ENCODE results near the gene CHST5. TPM values are rescaled to one million over a fixed set of nuclear protein-coding genes. Genes with fewer than 3 reads are reported as not detected.

CHST5 gene
- total and polyA plus RNA-seq, 2 donors (not counting 3 experiments of a cell fraction or from before 2014, with no cell fraction given) = 0.23 to 0.29 TPM

DNA sequence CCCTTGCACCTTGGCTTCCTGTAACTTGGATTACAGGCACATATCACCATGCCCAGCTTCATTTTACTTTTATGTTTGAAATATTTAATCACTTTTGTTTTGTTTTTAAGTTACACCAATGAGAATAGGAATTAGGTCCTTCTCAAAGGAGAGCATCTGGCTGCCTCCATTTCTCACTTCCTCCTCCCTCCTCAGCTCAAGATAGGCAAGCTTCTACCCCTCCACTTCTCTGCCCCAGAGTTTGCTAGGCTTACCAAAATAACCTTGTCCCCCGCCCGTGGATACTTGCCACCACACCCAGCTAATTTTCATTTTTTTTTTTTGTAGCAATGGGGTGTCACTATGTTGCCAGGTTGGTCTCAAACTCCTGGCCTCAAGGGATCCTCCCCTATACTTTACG lies 48.2 kb upstream of the CHST5 start:
- BruUV-seq (replicated peaks) = no TSS peak
- Histone ChIP-seq H3K27ac (ENCODE audit: insufficient read depth, low read depth, low read length) (no peak overlapping the region), H3K4me2 (ENCODE audit: insufficient read depth, low read length) (no peak overlapping the region), H3K36me3 (ENCODE audit: control insufficient read depth in 2 of 2, extremely low read depth in 1 of 2, insufficient read depth in 2 of 2, low read length in 2 of 2) (peaks cover 0 to 4% of the 10 kb centered on the region in 2 experiments), H2AFZ (ENCODE audit: low read depth, low read length) (no peak overlapping the region), H3K9me3 (replicated peaks; ENCODE audit: control insufficient read depth, insufficient read depth, low read length) (no peaks in the 10 kb centered on the region), H3K79me2 (ENCODE audit: control insufficient read depth, insufficient read depth, low read length) (no peaks in the 10 kb centered on the region), H3K9ac (replicated peaks; ENCODE audit: extremely low read depth, insufficient read depth, low read length) (no peak overlapping the region), H3K27me3 (ENCODE audit: control insufficient read depth in 2 of 2, insufficient read depth in 2 of 2, low read length in 2 of 2) (no peaks in the 10 kb centered on the region), H3K4me3 (replicated peaks in 1 of 3; ENCODE audit: insufficient read depth in 1 of 3, low read depth in 1 of 3, low read length in 3 of 3) (no peak overlapping the region), H4K20me1 (replicated peaks; ENCODE audit: control insufficient read depth, extremely low read depth, insufficient read depth, low read length) (no peaks in the 10 kb centered on the region), H3K9me1 (replicated peaks; ENCODE audit: control insufficient read depth, extremely low read depth, insufficient read depth, low read length) (no peaks in the 10 kb centered on the region), H3K4me1 (ENCODE audit: control insufficient read depth, extremely low read depth, insufficient read depth, low read length) (no peaks in the 10 kb centered on the region)
- ChIA-PET POLR2A (no interaction called here), CTCF (no interaction called here)
- TF ChIP-seq EZH2 (IDR thresholded peaks at IDR 0.05; ENCODE audit: borderline replicate concordance, low read depth, low read length, severe bottlenecking) (no peak), POLR2A (IDR thresholded peaks at IDR 0.05; ENCODE audit: low read depth, low read length) (no peak), MAX (IDR thresholded peaks at IDR 0.05; ENCODE audit: insufficient read depth, insufficient read length) (no peak), FOS (IDR thresholded peaks at IDR 0.05; ENCODE audit: borderline replicate concordance, insufficient read depth, low read length) (no peak), MYC (IDR thresholded peaks at IDR 0.05; ENCODE audit: low read depth, low read length) (no peak), GATA2 (IDR thresholded peaks at IDR 0.05; ENCODE audit: insufficient read depth, insufficient read length, low read depth, low read length) (no peak), JUN (IDR thresholded peaks at IDR 0.05; ENCODE audit: borderline replicate concordance, insufficient read depth, insufficient read length, low read depth) (no peak), POLR2AphosphoS5 (IDR thresholded peaks at IDR 0.05; ENCODE audit: insufficient read depth, low read depth, low read length) (no peak)
- TF ChIP-seq, protein P1, sequence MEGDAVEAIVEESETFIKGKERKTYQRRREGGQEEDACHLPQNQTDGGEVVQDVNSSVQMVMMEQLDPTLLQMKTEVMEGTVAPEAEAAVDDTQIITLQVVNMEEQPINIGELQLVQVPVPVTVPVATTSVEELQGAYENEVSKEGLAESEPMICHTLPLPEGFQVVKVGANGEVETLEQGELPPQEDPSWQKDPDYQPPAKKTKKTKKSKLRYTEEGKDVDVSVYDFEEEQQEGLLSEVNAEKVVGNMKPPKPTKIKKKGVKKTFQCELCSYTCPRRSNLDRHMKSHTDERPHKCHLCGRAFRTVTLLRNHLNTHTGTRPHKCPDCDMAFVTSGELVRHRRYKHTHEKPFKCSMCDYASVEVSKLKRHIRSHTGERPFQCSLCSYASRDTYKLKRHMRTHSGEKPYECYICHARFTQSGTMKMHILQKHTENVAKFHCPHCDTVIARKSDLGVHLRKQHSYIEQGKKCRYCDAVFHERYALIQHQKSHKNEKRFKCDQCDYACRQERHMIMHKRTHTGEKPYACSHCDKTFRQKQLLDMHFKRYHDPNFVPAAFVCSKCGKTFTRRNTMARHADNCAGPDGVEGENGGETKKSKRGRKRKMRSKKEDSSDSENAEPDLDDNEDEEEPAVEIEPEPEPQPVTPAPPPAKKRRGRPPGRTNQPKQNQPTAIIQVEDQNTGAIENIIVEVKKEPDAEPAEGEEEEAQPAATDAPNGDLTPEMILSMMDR (IDR thresholded peaks at IDR 0.05; ENCODE audit: extremely low read depth in 1 of 2, insufficient read depth in 1 of 2, low read depth in 1 of 2, low read length in 2 of 2) = no peak
- DNase-seq (ENCODE audit: low read depth, low spot score) = no peak
- dilution Hi-C loops (cut with MboI; ENCODE audit: extremely low pct_ligation_motif_present, low sequenced_read_pairs) (no loop called here), intact Hi-C loops (cut with micrococcal nuclease) (no loop called here)
- no peak for FAIRE-seq
